ENCODE results near the gene TIMP1.

- no peak for TF ChIP-seq CTCF (conservative IDR thresholded peaks at IDR 0.05)
- no peak for TF ChIP-seq EZH2 (IDR thresholded peaks at IDR 0.05; ENCODE audit: low read depth)
These were observed 1.1 kb downstream of the TIMP1 start for GRCh38 chrX:47583240-47583861.

All from PC-9 (cell line).